IMR-90 (cell line): ENCODE data around the gene TTLL4. TPM values are rescaled to one million over a fixed set of nuclear protein-coding genes. Genes with fewer than 3 reads are reported as not detected.

ENCODE experiments used
- ATAC-seq: fragments of 200-7000 bp; cut with Tn5 transposase; 2 replicates; pipeline ENCODE4 v1.9.1; 2020; ENCODE audit warnings: low read depth, mild to moderate bottlenecking, moderate library complexity
- BruUV-seq: library from RNA; stranded (reverse); fragments of 400-500 nt; replicated peaks from 2 replicates; lab custom pipeline; 2021; lab: Mats Ljungman, UMichigan
- CTCF ChIA-PET: fragments of 300-600 bp; formaldehyde crosslinking; extraction: SDS; loops from one replicate; lab custom pipeline; 2021; ENCODE audit warnings: antibody characterized with exemption; lab: Yijun Ruan, JAX
- POLR2A ChIA-PET: fragments of 300-600 bp; sonication (Branson Sonifier 250); formaldehyde crosslinking; loops from one replicate; lab custom pipeline; 2022; ENCODE audit warnings: antibody characterized with exemption; ENCODE audit not compliant: unreplicated experiment; lab: Charles Lee
- DNase-seq: peaks from one replicate; pipeline ENCODE4 v3.0.0; 2013
- H2AFZ ChIP-seq: replicated peaks from 2 replicates; pipeline ENCODE3; 2013; ENCODE audit warnings: low read length, mild to moderate bottlenecking; ENCODE audit not compliant: poor library complexity
- H2AK5ac ChIP-seq: 2 replicates; pipeline ENCODE4 v1.6.1; 2013; ENCODE audit warnings: low read depth, low read length, inconsistent platforms
- H2AK9ac ChIP-seq: replicated peaks from 2 replicates; pipeline ENCODE3; 2013; ENCODE audit warnings: mild to moderate bottlenecking, low read depth, low read length, moderate library complexity; ENCODE audit not compliant: poor library complexity
- H2BK120ac ChIP-seq: 2 replicates; pipeline ENCODE4 v1.6.1; 2013; ENCODE audit warnings: low read depth, low read length, inconsistent platforms
- H2BK15ac ChIP-seq: 3 replicates; pipeline ENCODE4 v1.6.1; 2013; ENCODE audit warnings: low read depth, low read length, inconsistent platforms
- H2BK20ac ChIP-seq: 2 replicates; pipeline ENCODE4 v1.6.1; 2013; ENCODE audit warnings: low read depth, mild to moderate bottlenecking, inconsistent platforms, low read length, moderate library complexity
- H2BK5ac ChIP-seq: 2 replicates; pipeline ENCODE4 v1.6.1; 2013; ENCODE audit warnings: mild to moderate bottlenecking, low read depth, low read length, inconsistent platforms; ENCODE audit not compliant: poor library complexity, severe bottlenecking
- H3K14ac ChIP-seq: replicated peaks from 2 replicates; pipeline ENCODE4 v1.6.1; 2013; ENCODE audit warnings: low read depth, low read length, inconsistent platforms
- H3K18ac ChIP-seq: 2 replicates; pipeline ENCODE4 v1.6.1; 2013; ENCODE audit warnings: low read depth, low read length, control low read depth
- H3K23ac ChIP-seq: 2 replicates; pipeline ENCODE4 v1.6.1; 2013; ENCODE audit warnings: low read depth, low read length, inconsistent platforms
- H3K27ac ChIP-seq: 2 replicates; pipeline ENCODE4 v1.5.1; 2013; ENCODE audit warnings: mild to moderate bottlenecking, control low read depth, low read length; ENCODE audit not compliant: insufficient read depth
- H3K27me3 ChIP-seq: 2 replicates; pipeline ENCODE4 v1.6.1; 2013; ENCODE audit warnings: low read length; ENCODE audit not compliant: control insufficient read depth, insufficient read depth
- H3K36me3 ChIP-seq: 2 replicates; pipeline ENCODE4 v1.6.1; 2013; ENCODE audit warnings: low read length, mixed read lengths; ENCODE audit not compliant: control insufficient read depth, insufficient read depth
- H3K4ac ChIP-seq: 2 replicates; pipeline ENCODE4 v1.6.1; 2013; ENCODE audit warnings: low read depth, low read length, inconsistent platforms
- H3K4me1 ChIP-seq: 2 replicates; pipeline ENCODE4 v1.6.1; 2013; ENCODE audit warnings: low read length, mixed read lengths; ENCODE audit not compliant: control insufficient read depth, insufficient read depth
- H3K4me2 ChIP-seq: 2 replicates; pipeline ENCODE4 v1.6.1; 2013; ENCODE audit warnings: low read depth, mild to moderate bottlenecking, control low read depth, low read length, moderate library complexity
- H3K4me3 ChIP-seq: 2 replicates; pipeline ENCODE4 v1.5.1; 2013; ENCODE audit warnings: low read depth, mild to moderate bottlenecking, control low read depth, low read length, moderate library complexity; ENCODE audit not compliant: insufficient read depth
- H3K56ac ChIP-seq: 2 replicates; pipeline ENCODE4 v1.6.1; 2013; ENCODE audit warnings: low read length, inconsistent platforms; ENCODE audit not compliant: insufficient read depth; ENCODE audit errors: extremely low read depth
- H3K79me1 ChIP-seq, 2 experiments: 2 replicates each; pipeline ENCODE4 v1.6.1; 2013; ENCODE audit warnings: low read length in 2 of 2, inconsistent platforms in 1 of 2, low read depth in 1 of 2
- H3K9ac ChIP-seq: 2 replicates; pipeline ENCODE4 v1.6.1; 2013; ENCODE audit warnings: low read depth, low read length, control low read depth
- H3K9me1 ChIP-seq: 2 replicates; pipeline ENCODE4 v1.6.1; 2013; ENCODE audit warnings: low read length, inconsistent platforms; ENCODE audit not compliant: insufficient read depth
- H3K9me3 ChIP-seq: 2 replicates; pipeline ENCODE4 v1.6.1; 2013; ENCODE audit warnings: low read length; ENCODE audit not compliant: control insufficient read depth, insufficient read depth
- H4K20me1 ChIP-seq: 2 replicates; pipeline ENCODE4 v1.6.1; 2013; ENCODE audit warnings: low read length, inconsistent platforms; ENCODE audit not compliant: insufficient read depth
- H4K5ac ChIP-seq: 2 replicates; pipeline ENCODE4 v1.6.1; 2013; ENCODE audit warnings: mild to moderate bottlenecking, low read depth, low read length, control low read depth
- H4K8ac ChIP-seq, 2 experiments: 2 replicates each; pipeline ENCODE4 v1.6.1; 2013; ENCODE audit warnings: low read depth in 2 of 2, low read length in 2 of 2, control low read depth in 1 of 2, inconsistent platforms in 1 of 2
- H4K91ac ChIP-seq: 2 replicates; pipeline ENCODE4 v1.6.1; 2013; ENCODE audit warnings: low read depth, low read length, inconsistent platforms; ENCODE audit not compliant: insufficient read depth
- CEBPB ChIP-seq: IDR thresholded peaks from 2 replicates; pipeline ENCODE4 v1.6.1; 2012; ENCODE audit warnings: low read depth, low read length, improper control_type of control experiment
- CHD1 ChIP-seq: IDR thresholded peaks from 2 replicates; pipeline ENCODE4 v1.6.1; 2012; ENCODE audit warnings: low read depth, low read length, improper control_type of control experiment
- RAD21 ChIP-seq: IDR thresholded peaks from 2 replicates; pipeline ENCODE4 v1.6.1; 2012; ENCODE audit warnings: low read length, improper control_type of control experiment
- WGBS, 2 experiments: methylation state at CpG; one replicate each; pipeline versions ENCODE4 v1.1.5 to v1.1.7; 2013; ENCODE audit warnings: missing lambda C conversion rate in 2 of 2; ENCODE audit not compliant: insufficient read length in 1 of 2; ENCODE audit errors: extremely low coverage in 2 of 2; 5-methylcytosine and 5-hydroxymethylcytosine counted together
- dilution Hi-C: fragments of 300-500 bp; cut with HindIII; formaldehyde crosslinking; loops from one replicate; pipeline ENCODE4 v1.14.3; 2018; ENCODE audit warnings: low sequenced_read_pairs; ENCODE audit not compliant: unreplicated experiment
- in situ Hi-C: fragments of 300-500 bp; cut with MboI; formaldehyde crosslinking; loops from 3 replicates; pipeline ENCODE4 v1.14.3; 2019; ENCODE audit warnings: low sequenced_read_pairs, inconsistent platforms, mixed read lengths
- intact Hi-C: fragments of 100-400 bp; cut with micrococcal nuclease; formaldehyde crosslinking; loops from 2 replicates; pipeline ENCODE4 v1.10.0; 2022
- polyA plus RNA-seq, 3 experiments: library from polyadenylated mRNA; depleted of rRNA; stranded (reverse); fragments of >200 nt; gene quantifications; 2 replicates each; pipeline ENCODE4 v1.2.3, GENCODE V29; 2012; ENCODE audit warnings: low replicate concordance in 1 of 3
- total RNA-seq: library from RNA; depleted of rRNA; stranded (reverse); fragments of >200 nt; gene quantifications from 2 replicates; pipeline ENCODE4 v1.2.3, GENCODE V29; 2012
- TF ChIP-seq, protein P1 (sequence below): fragments of 150-350 bp; IDR thresholded peaks from 2 replicates; pipeline ENCODE4 v1.6.1; 2016; ENCODE audit warnings: low read depth, mild to moderate bottlenecking, low read length, moderate library complexity, borderline replicate concordance
- TF ChIP-seq, protein P2 (sequence below): conservative IDR thresholded peaks from 2 replicates; pipeline ENCODE4 v1.5.1; 2012; ENCODE audit warnings: mild to moderate bottlenecking, low read depth, low read length, improper control_type of control experiment

Gene TTLL4
- total and polyA plus RNA-seq, 2 of the 4 experiments (the other 2 are of a cell fraction): 9.0 to 22.9 TPM

GRCh38 chr2:218664653-218665052, 46.0 kb upstream of the TTLL4 start:
- intact Hi-C loops (no loop called here), dilution Hi-C loops (no loop called here), in situ Hi-C loops (no loop called here)
- H4K8ac ChIP-seq: no peak overlapping the region
- no peak overlapping the region for H2AK9ac ChIP-seq
- no peak overlapping the region for H2BK120ac ChIP-seq
- no peak overlapping the region for H2BK20ac ChIP-seq
- no peak overlapping the region for H4K91ac ChIP-seq
- H3K9ac ChIP-seq: no peak overlapping the region
- H3K27ac ChIP-seq: no peak overlapping the region
- no peak overlapping the region for H3K14ac ChIP-seq
- H3K36me3 ChIP-seq: peaks cover 57% of the 10 kb centered on the region
- no peak overlapping the region for H3K23ac ChIP-seq
- H3K18ac ChIP-seq: no peak overlapping the region
- peaks cover 3% of the 10 kb centered on the region; the same call in 1 of the 2 replicates for H3K4me1 ChIP-seq
- ChIA-PET CTCF (interaction anchor here (0.5 kb wide), 1 partner anchor 108 kb away, joined by 3 read pairs; no protein-coding TSS in a partner anchor), POLR2A (no interaction called here)
- H3K4ac ChIP-seq: no peak overlapping the region
- H2BK15ac ChIP-seq: no peak overlapping the region
- TF ChIP-seq, protein P1, sequence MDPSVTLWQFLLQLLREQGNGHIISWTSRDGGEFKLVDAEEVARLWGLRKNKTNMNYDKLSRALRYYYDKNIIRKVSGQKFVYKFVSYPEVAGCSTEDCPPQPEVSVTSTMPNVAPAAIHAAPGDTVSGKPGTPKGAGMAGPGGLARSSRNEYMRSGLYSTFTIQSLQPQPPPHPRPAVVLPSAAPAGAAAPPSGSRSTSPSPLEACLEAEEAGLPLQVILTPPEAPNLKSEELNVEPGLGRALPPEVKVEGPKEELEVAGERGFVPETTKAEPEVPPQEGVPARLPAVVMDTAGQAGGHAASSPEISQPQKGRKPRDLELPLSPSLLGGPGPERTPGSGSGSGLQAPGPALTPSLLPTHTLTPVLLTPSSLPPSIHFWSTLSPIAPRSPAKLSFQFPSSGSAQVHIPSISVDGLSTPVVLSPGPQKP: no peak
- TF ChIP-seq, protein P2, sequence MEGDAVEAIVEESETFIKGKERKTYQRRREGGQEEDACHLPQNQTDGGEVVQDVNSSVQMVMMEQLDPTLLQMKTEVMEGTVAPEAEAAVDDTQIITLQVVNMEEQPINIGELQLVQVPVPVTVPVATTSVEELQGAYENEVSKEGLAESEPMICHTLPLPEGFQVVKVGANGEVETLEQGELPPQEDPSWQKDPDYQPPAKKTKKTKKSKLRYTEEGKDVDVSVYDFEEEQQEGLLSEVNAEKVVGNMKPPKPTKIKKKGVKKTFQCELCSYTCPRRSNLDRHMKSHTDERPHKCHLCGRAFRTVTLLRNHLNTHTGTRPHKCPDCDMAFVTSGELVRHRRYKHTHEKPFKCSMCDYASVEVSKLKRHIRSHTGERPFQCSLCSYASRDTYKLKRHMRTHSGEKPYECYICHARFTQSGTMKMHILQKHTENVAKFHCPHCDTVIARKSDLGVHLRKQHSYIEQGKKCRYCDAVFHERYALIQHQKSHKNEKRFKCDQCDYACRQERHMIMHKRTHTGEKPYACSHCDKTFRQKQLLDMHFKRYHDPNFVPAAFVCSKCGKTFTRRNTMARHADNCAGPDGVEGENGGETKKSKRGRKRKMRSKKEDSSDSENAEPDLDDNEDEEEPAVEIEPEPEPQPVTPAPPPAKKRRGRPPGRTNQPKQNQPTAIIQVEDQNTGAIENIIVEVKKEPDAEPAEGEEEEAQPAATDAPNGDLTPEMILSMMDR: no peak
- TF ChIP-seq RAD21: no peak
- no peak for TF ChIP-seq CEBPB
- no peak for TF ChIP-seq CHD1
- H2AFZ ChIP-seq: no peak overlapping the region
- no peak overlapping the region for H3K4me2 ChIP-seq
- peaks cover 8% of the 10 kb centered on the region; the same call in 1 of the 2 replicates for H3K9me1 ChIP-seq
- DNase-seq (no peak), ATAC-seq (no peak)
- no peak overlapping the region for H3K56ac ChIP-seq
- no peak overlapping the region for H4K5ac ChIP-seq
- no peaks in the 10 kb centered on the region for H3K27me3 ChIP-seq
- peaks cover 8% of the 10 kb centered on the region; the same call in 1 of the 2 replicates for H4K20me1 ChIP-seq
- H2BK5ac ChIP-seq: no peak overlapping the region
- H3K4me3 ChIP-seq: no peak overlapping the region
- no peaks in the 10 kb centered on the region for H3K9me3 ChIP-seq
- no TSS peak for BruUV-seq
- H3K79me1 ChIP-seq: peaks cover 37 to 40% of the 10 kb centered on the region in 2 experiments
- no CpG with 5 or more reads among the region's 7 CpGs for WGBS, 2 experiments
- H2AK5ac ChIP-seq: no peak overlapping the region
